Measurements from ENCODE around the gene MRTO4.
A peak's percentile ranks its signal among the peaks of the same experiment; 100 is the strongest.
"Not testable (repeated sequence)": the region's sequence is repeated elsewhere in the genome, so short reads cannot be mapped to it uniquely, and the experiment has no call there.

The MRTO4 gene

GRCh38 chr1:19270343-19270730 lies 18.7 kb downstream of the MRTO4 start:
- not testable (repeated sequence) for DNase-seq (ENCODE audit: low read depth)

GRCh38 chr1:19272064-19272463 lies 20.5 kb downstream of the MRTO4 start:
- DNase-seq (ENCODE audit: low read depth), result no peak

- no peak for DNase-seq (ENCODE audit: low read depth)
These were observed 21.7 kb downstream of the MRTO4 start for GRCh38 chr1:19273106-19273843.

GRCh38 chr1:19273844-19274531 lies 22.4 kb downstream of the MRTO4 start:
- DNase-seq (ENCODE audit: low read depth), result not testable (repeated sequence)

GRCh38 chr1:19274636-19275035 lies 23.0 kb downstream of the MRTO4 start:
- DNase-seq (ENCODE audit: low read depth), result no peak

GRCh38 chr1:19283891-19284290 lies 32.3 kb downstream of the MRTO4 start:
- DNase-seq (ENCODE audit: low read depth), result no peak

GRCh38 chr1:19284881-19285280 lies 33.3 kb downstream of the MRTO4 start:
- no peak for DNase-seq (ENCODE audit: low read depth)

GRCh38 chr1:19285366-19285765 lies 33.8 kb downstream of the MRTO4 start:
- not testable (repeated sequence) for DNase-seq (ENCODE audit: low read depth)

- DNase-seq (ENCODE audit: low read depth), result not testable (repeated sequence)
These were observed 34.2 kb downstream of the MRTO4 start for GRCh38 chr1:19285807-19286206.

GRCh38 chr1:19287436-19288185 lies 36.0 kb downstream of the MRTO4 start:
- no peak for DNase-seq (ENCODE audit: low read depth)

GRCh38 chr1:19288324-19289241 lies 37.0 kb downstream of the MRTO4 start, which contains the start of gene AKR7A3:
Gene AKR7A3 (minus strand): TSS chr1:19288770. CDS start chr1:19288709, 61 bp downstream.
- DNase-seq (ENCODE audit: low read depth), result peak; percentile 43

- no peak for DNase-seq (ENCODE audit: low read depth)
These were observed 37.6 kb downstream of the MRTO4 start for GRCh38 chr1:19289244-19289643.

GRCh38 chr1:19294638-19295037 lies 43.0 kb downstream of the MRTO4 start:
- DNase-seq (ENCODE audit: low read depth), result no peak

GRCh38 chr1:19300211-19300610 lies 48.6 kb downstream of the MRTO4 start:
- no peak for DNase-seq (ENCODE audit: low read depth)

GRCh38 chr1:19304081-19304480 lies 52.5 kb downstream of the MRTO4 start:
- DNase-seq (ENCODE audit: low read depth), result not testable (repeated sequence)

GRCh38 chr1:19305880-19306279 lies 54.3 kb downstream of the MRTO4 start:
- DNase-seq (ENCODE audit: low read depth), result no peak

GRCh38 chr1:19306941-19307340 lies 55.3 kb downstream of the MRTO4 start:
- DNase-seq (ENCODE audit: low read depth), result no peak

- no peak for DNase-seq (ENCODE audit: low read depth)
These were observed 56.3 kb downstream of the MRTO4 start for GRCh38 chr1:19307794-19308508.

- DNase-seq (ENCODE audit: low read depth), result no peak
These were observed 56.9 kb downstream of the MRTO4 start for GRCh38 chr1:19308509-19308907.

GRCh38 chr1:19309123-19309813 lies 57.7 kb downstream of the MRTO4 start:
- DNase-seq (ENCODE audit: low read depth), result no peak

All from activated T-helper 9 cell treated with anti-CD3 and anti-CD28 coated beads, Interleukin-2, amount 50 U/mL, for 16 hours (primary cell).